Gastroesophageal sphincter (tissue), 4 donors: Measurements from ENCODE around the gene SAPCD1. TPM values are rescaled to one million over a fixed set of nuclear protein-coding genes. Genes with fewer than 3 reads are reported as not detected.

Experiments
- ATAC-seq: fragments of 150-250 bp; one replicate; pipeline ENCODE4 v1.9.1; 2016; ENCODE audit warnings: mild to moderate bottlenecking, moderate library complexity
- H3K27ac ChIP-seq, 4 donors: fragments of 200-600 bp; sonication (generic) in 3 of 4; 1 replicate in 3 of 4; 2 replicates in 1 of 4; pipeline ENCODE4 v1.5.1; 2016 to 2019
- H3K27me3 ChIP-seq: fragments of 200-600 bp; sonication (generic); one replicate; pipeline ENCODE4 v1.5.1; 2019
- H3K36me3 ChIP-seq, 2 donors: fragments of 200-600 bp; sonication (generic); one replicate each; pipeline ENCODE4 v1.5.1; 2019; ENCODE audit warnings: control low read depth in 1 of 2
- H3K4me1 ChIP-seq, 3 donors: fragments of 200-600 bp; sonication (generic); 1 replicate in 2 of 3; 2 replicates in 1 of 3; pipeline ENCODE4 v1.5.1; 2016 to 2019; ENCODE audit warnings: control low read depth in 2 of 3
- H3K4me3 ChIP-seq, 2 donors: fragments of 200-600 bp; sonication (generic); one replicate each; pipeline ENCODE4 v1.5.1; 2019; ENCODE audit warnings: mild to moderate bottlenecking in 1 of 2, moderate library complexity in 1 of 2
- H3K9me3 ChIP-seq, 3 donors: fragments of 200-600 bp; sonication (generic); one replicate each; pipeline ENCODE4 v1.5.1; 2017 to 2019; ENCODE audit warnings: control low read depth in 2 of 3
- CTCF ChIP-seq, 4 experiments: fragments of 200-600 bp in 2 of 4; fragments of 450-650 bp in 2 of 4; sonication (generic) in 1 of 4; IDR thresholded peaks; one replicate each; pipeline ENCODE4 v1.5.1; 2017 to 2019; ENCODE audit warnings: antibody characterized with exemption in 4 of 4, mild to moderate bottlenecking in 2 of 4, moderate library complexity in 2 of 4
- EP300 ChIP-seq: sonication (generic); formaldehyde crosslinking; IDR thresholded peaks from one replicate; pipeline ENCODE4 v1.6.1; 2017; ENCODE audit warnings: antibody characterized with exemption, mild to moderate bottlenecking
- POLR2A ChIP-seq, 2 donors: fragments of 450-650 bp; IDR thresholded peaks; one replicate each; pipeline ENCODE4 v1.6.1; 2017; ENCODE audit warnings: antibody characterized with exemption in 2 of 2, mild to moderate bottlenecking in 2 of 2, moderate library complexity in 1 of 2
- POLR2AphosphoS5 ChIP-seq: sonication (generic); formaldehyde crosslinking; IDR thresholded peaks from one replicate; pipeline ENCODE4 v1.6.1; 2017; ENCODE audit warnings: antibody characterized with exemption
- WGBS, 2 donors: methylation state at CpG; one replicate each; pipeline ENCODE4 v1.1.5; 2018; ENCODE audit warnings: low coverage in 1 of 2; 5-methylcytosine and 5-hydroxymethylcytosine counted together
- total RNA-seq, 4 donors: library from RNA; depleted of rRNA; stranded (reverse); fragments of >200 nt; gene quantifications; one replicate each; pipeline ENCODE4 v1.1.0, GENCODE V29; 2016

Gene SAPCD1
- total RNA-seq, 4 donors from 2014 or later: 0.93 to 1.1 TPM; not detected in 2

GRCh38 chr6:31781244-31782125, 19.0 kb downstream of the SAPCD1 start:
- peaks cover 0 to 12% (median 9%) of the 10 kb centered on the region in 3 donors for H3K4me1 ChIP-seq
- H3K27me3 ChIP-seq: no peaks in the 10 kb centered on the region
- H3K9me3 ChIP-seq: no peaks in the 10 kb centered on the region
- H3K27ac ChIP-seq: no peak overlapping the region
- ATAC-seq: no peak
- H3K4me3 ChIP-seq: no peak overlapping the region
- WGBS, 2 donors: 85 to 97% methylated on average over 6 of the region's 23 CpGs
- peaks cover 0 to 82% of the 10 kb centered on the region in 2 donors for H3K36me3 ChIP-seq
- no peak for TF ChIP-seq POLR2A (IDR thresholded peaks at IDR 0.05)
- no peak for TF ChIP-seq EP300
- no peak for TF ChIP-seq POLR2AphosphoS5
- TF ChIP-seq CTCF (IDR thresholded peaks at IDR 0.05): no peak

DNA sequence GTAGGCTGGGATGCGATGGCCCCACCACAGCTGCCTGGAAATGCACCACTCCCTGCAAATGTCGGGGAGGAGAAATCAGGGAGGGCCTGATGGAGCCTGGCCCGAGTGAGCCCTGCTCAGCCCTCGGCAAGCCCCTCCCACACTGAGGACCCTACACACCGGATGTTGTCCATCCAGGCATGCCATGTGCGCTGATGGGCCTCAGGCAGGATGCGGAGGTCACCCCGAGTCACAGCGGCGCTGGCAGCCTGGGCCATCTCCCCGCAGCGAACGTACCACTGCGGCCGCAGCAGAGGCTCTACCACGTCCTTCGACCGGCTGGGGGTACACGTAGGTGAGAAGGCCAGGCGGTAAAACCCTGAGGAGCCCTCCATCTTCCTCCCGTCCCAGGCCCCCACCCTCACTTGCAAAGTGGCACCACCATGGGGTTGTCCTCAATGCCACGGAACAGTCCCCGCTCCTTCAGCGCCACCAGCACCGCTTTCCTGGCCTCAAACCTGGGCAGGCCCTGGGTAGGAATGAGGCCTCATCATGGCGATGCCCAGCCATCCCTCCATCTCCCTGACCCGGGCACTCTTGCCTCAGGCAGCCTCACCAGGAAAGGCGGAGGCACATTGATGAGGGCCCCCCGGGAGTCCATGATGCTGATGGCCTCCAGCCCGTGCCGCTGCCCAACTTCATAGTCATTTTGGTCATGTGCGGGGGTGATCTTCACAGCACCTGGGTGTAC, 19.8 kb downstream of the SAPCD1 start:
- TF ChIP-seq POLR2A (IDR thresholded peaks at IDR 0.05) (no peak), CTCF (IDR thresholded peaks at IDR 0.05) (no peak), POLR2AphosphoS5 (no peak), EP300 (no peak)
- no peak for ATAC-seq
- Histone ChIP-seq H3K27me3 (no peaks in the 10 kb centered on the region), H3K27ac (no peak overlapping the region), H3K9me3 (no peaks in the 10 kb centered on the region), H3K36me3 (peaks cover 0 to 84% of the 10 kb centered on the region in 2 donors), H3K4me1 (peaks cover 0 to 4% (median 1%) of the 10 kb centered on the region in 3 donors), H3K4me3 (no peak overlapping the region)
- WGBS, 2 donors: 66% methylated on average over 3 of the region's 32 CpGs; no CpG with 5 or more reads in 1 of the 2 donors

DNA sequence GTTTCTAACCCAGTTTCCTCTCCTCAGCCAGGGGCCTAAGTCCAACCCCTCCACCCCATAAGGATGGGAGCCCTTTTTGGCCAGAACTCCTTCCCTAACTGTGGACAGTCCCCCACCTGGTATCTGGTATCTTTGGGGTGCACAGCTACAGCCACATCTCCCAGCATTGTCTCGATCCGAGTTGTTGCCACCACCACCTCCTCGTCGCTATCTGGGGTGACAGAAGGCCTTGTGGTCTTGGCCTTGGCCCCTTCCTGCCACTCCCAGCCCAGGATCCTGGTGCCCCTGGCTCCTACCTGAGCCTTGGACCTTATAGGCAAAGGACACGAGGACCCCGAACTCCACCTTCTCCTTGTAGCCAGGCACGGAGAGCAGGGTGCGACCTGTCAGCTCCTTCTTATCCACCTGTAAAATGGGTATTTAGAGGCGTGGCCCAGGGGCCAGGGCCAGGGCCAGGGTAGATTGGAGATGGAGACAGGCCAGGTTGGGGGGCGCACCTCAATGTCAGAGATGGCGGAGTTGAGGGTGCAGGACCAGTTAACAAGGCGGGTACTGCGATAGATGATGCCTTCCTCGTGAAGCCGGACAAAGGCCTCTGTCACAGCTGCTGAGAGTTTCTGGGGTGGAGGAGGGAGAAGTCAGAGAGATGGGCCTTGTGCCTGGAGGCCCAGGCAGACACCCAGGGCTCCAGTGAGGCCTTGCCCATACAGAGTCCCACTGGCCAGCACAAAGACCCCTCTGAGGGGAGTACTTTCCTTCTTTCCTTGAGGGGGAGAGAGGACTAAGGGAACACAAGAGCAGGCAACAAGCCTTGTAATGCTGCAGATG, 21.9 kb downstream of the SAPCD1 start:
- no peak for TF ChIP-seq EP300
- no peak for TF ChIP-seq CTCF (IDR thresholded peaks at IDR 0.05)
- no peak for TF ChIP-seq POLR2AphosphoS5
- H3K27ac ChIP-seq: no peak overlapping the region
- peaks cover 0 to 89% of the 10 kb centered on the region in 2 donors for H3K36me3 ChIP-seq
- ATAC-seq: no peak
- 87 to 91% methylated on average over 3 to 9 of the region's 15 CpGs for WGBS, 2 donors
- H3K9me3 ChIP-seq: no peaks in the 10 kb centered on the region
- no peaks in the 10 kb centered on the region for H3K27me3 ChIP-seq
- H3K4me1 ChIP-seq: no peaks in the 10 kb centered on the region
- no peak overlapping the region for H3K4me3 ChIP-seq

GRCh38 chr6:31785475-31785874, 23.0 kb downstream of the SAPCD1 start:
- Histone ChIP-seq H3K27me3 (no peaks in the 10 kb centered on the region), H3K36me3 (peaks cover 0 to 82% of the 10 kb centered on the region in 2 donors), H3K27ac (no peak overlapping the region), H3K4me1 (no peaks in the 10 kb centered on the region), H3K4me3 (no peak overlapping the region), H3K9me3 (no peaks in the 10 kb centered on the region)
- TF ChIP-seq POLR2A (IDR thresholded peaks at IDR 0.05) (no peak), EP300 (no peak), CTCF (IDR thresholded peaks at IDR 0.05) (no peak), POLR2AphosphoS5 (no peak)
- ATAC-seq: no peak
- WGBS, 2 donors: 100% methylated on average over 3 of the region's 11 CpGs; no CpG with 5 or more reads in 1 of the 2 donors
